ENCODE measurements around the gene EGFL8. TPM values are rescaled to one million over a fixed set of nuclear protein-coding genes. Genes with fewer than 3 reads are reported as not detected.
A peak's percentile ranks its signal among the peaks of the same experiment; 100 is the strongest.

EGFL8 gene
- total and polyA plus RNA-seq, 9 of the 15 experiments (the other 6 are each of a cell fraction or from before 2014, with no cell fraction given): 2.2 to 47.4 (median 14.2) TPM

DNA sequence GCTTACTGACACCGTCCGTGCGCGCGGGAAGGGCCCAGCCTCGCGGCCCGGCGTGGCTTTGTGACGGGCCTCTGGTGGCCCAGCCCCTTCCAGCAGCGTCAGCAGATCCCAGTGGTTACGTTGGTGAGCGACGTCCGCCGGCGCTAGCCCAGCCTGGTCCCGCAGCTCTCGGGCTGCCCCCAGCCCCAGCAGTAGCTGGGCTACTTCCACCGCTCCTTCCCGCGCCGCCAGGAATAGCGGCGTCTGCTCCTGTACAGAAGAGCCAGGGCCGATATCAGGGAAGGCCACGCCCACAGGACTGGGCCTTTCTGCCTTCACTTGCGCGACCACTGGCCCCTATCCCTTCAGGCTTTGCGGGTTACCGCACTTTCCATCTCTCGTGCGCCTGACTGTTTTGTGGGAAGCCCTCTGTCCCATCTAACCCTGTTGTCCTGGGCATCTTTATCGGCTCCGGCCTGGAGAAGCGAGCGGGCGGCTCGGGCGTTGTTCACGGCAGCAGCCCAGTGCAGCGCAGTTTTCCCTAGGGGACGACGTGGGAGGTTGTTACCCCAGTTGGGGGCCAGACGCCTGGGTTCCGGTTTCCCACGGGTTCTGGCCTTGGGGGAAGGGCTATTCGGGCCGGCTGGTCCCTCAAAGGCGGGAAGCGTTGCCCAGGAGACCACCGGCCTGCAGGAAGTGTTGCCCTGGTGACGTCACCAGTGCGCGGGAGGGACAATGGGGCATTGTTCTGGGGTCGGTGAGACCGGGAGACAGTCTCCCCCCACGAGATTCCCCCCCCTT lies 31.7 kb downstream of the EGFL8 start (continued):
- TF ChIP-seq NEUROD1 (IDR thresholded peaks at IDR 0.05; ENCODE audit: borderline replicate concordance, low read depth, low read length, partially characterized antibody) (peak; percentile 52), NCOA6 (IDR thresholded peaks at IDR 0.05) (no peak), NR2F6 (CRISPR knock-in tag; IDR thresholded peaks at IDR 0.05) (peak; percentile 38; the same call in 1 of the 2 replicates), ATF3 (IDR thresholded peaks at IDR 0.05) (peak; percentile 100), ATF3 (CRISPR knock-in tag; conservative IDR thresholded peaks at IDR 0.05) (peak; percentile 89), CBX5 (IDR thresholded peaks at IDR 0.05; ENCODE audit: borderline replicate concordance, low read depth) (no peak), SIN3A (IDR thresholded peaks at IDR 0.05; ENCODE audit: borderline replicate concordance in 2 of 2, control insufficient read depth in 1 of 2, low read depth in 2 of 2, low read length in 2 of 2) (peak; percentile 37 to 67; a peak in 1 of 4 replicates), LEF1 (IDR thresholded peaks at IDR 0.05) (no peak; the same call in 1 of the 2 replicates), L3MBTL2 (IDR thresholded peaks at IDR 0.05) (peak; percentile 85), KLF6 (CRISPR knock-in tag; IDR thresholded peaks at IDR 0.05; ENCODE audit: borderline replicate concordance) (no peak), MAFG (tag; conservative IDR thresholded peaks at IDR 0.05) (peak; percentile 82), MXI1 (IDR thresholded peaks at IDR 0.05; ENCODE audit: low read depth, low read length) (peak; percentile 85), IRF2 (CRISPR knock-in tag; IDR thresholded peaks at IDR 0.05) (no peak), ESRRB (CRISPR knock-in tag; IDR thresholded peaks at IDR 0.05; ENCODE audit: borderline replicate concordance) (0 out of 2 replicates have a peak, but pooled peaks have one; percentile 45), CHCHD3 (CRISPR knock-in tag; IDR thresholded peaks at IDR 0.05) (peak; percentile 88; the same call in 1 of the 2 replicates), PATZ1 (CRISPR knock-in tag; IDR thresholded peaks at IDR 0.05; ENCODE audit: borderline replicate concordance) (no peak), RFX7 (CRISPR knock-in tag; IDR thresholded peaks at IDR 0.05) (no peak), SRSF1 (IDR thresholded peaks at IDR 0.05; ENCODE audit: low read depth, low read length) (0 out of 2 replicates have a peak, but pooled peaks have one; percentile 57), KAT7 (CRISPR knock-in tag; IDR thresholded peaks at IDR 0.05; ENCODE audit: borderline replicate concordance) (0 out of 2 replicates have a peak, but pooled peaks have one; percentile 92), POLR2A (conservative IDR thresholded peaks at IDR 0.05) (peak; percentile 97), STAT5A (IDR thresholded peaks at IDR 0.05; ENCODE audit: borderline replicate concordance, low read length) (no peak; the same call in 1 of the 2 replicates), ZNF431 (CRISPR knock-in tag; IDR thresholded peaks at IDR 0.05) (peak; percentile 52; the same call in 1 of the 2 replicates)
- TF ChIP-seq, protein P1, sequence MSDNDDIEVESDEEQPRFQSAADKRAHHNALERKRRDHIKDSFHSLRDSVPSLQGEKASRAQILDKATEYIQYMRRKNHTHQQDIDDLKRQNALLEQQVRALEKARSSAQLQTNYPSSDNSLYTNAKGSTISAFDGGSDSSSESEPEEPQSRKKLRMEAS (CRISPR knock-in tag; IDR thresholded peaks at IDR 0.05): peak; percentile 95
- TF ChIP-seq, protein P2, sequence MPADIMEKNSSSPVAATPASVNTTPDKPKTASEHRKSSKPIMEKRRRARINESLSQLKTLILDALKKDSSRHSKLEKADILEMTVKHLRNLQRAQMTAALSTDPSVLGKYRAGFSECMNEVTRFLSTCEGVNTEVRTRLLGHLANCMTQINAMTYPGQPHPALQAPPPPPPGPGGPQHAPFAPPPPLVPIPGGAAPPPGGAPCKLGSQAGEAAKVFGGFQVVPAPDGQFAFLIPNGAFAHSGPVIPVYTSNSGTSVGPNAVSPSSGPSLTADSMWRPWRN (IDR thresholded peaks at IDR 0.05; ENCODE audit: low read depth): no peak
- TF ChIP-seq, protein P3, sequence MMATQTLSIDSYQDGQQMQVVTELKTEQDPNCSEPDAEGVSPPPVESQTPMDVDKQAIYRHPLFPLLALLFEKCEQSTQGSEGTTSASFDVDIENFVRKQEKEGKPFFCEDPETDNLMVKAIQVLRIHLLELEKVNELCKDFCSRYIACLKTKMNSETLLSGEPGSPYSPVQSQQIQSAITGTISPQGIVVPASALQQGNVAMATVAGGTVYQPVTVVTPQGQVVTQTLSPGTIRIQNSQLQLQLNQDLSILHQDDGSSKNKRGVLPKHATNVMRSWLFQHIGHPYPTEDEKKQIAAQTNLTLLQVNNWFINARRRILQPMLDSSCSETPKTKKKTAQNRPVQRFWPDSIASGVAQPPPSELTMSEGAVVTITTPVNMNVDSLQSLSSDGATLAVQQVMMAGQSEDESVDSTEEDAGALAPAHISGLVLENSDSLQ (IDR thresholded peaks at IDR 0.05): peak; percentile 94

Measured in K562 (cell line).